ENCODE data around the gene CYB561D2.

The CYB561D2 gene

GRCh38 chr3:50390508-50391224 is 40.0 kb downstream of the CYB561D2 start:
- no peak for DNase-seq (ENCODE audit: low read depth in 3 of 3)

- no peak for DNase-seq (ENCODE audit: low read depth in 3 of 3)
These were observed 41.5 kb downstream of the CYB561D2 start for GRCh38 chr3:50392101-50392715.

GRCh38 chr3:50393061-50393460 is 42.4 kb downstream of the CYB561D2 start:
- DNase-seq (ENCODE audit: low read depth in 3 of 3), result no peak

- no peak for DNase-seq (ENCODE audit: low read depth in 3 of 3)
These were observed 44.6 kb downstream of the CYB561D2 start for GRCh38 chr3:50395070-50395860.

DNA sequence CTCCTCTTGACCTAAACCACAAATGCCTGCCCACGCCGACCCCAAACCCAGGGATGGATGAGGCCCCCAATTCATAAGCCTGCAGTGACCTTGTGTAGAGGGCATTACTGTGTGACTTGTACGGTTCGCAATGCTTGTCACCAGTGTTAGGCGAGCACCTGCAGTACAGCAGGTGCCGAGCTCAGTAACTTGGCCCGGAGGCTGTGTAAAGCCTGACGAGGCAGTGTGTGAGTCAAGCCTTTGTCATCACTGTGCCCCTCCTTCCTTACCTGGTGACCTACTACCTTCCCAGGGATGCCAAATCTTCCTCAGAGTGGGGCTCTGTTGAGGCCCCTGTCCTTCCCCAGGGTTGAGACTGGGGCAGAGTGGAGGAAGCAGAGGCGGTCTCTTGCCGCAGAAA is 45.8 kb downstream of the CYB561D2 start:
- no peak for DNase-seq (ENCODE audit: low read depth in 3 of 3)

- DNase-seq (ENCODE audit: low read depth in 3 of 3), result no peak
These were observed 51.4 kb downstream of the CYB561D2 start for GRCh38 chr3:50401978-50402595.

All from stimulated activated CD4-positive, alpha-beta T cell treated with anti-CD3 and anti-CD28 coated beads, TNF-alpha, amount 100 ng/mL, for 4 hours (primary cell).